Measurements from ENCODE around the gene CSNK2A3.

Gene CSNK2A3

DNA sequence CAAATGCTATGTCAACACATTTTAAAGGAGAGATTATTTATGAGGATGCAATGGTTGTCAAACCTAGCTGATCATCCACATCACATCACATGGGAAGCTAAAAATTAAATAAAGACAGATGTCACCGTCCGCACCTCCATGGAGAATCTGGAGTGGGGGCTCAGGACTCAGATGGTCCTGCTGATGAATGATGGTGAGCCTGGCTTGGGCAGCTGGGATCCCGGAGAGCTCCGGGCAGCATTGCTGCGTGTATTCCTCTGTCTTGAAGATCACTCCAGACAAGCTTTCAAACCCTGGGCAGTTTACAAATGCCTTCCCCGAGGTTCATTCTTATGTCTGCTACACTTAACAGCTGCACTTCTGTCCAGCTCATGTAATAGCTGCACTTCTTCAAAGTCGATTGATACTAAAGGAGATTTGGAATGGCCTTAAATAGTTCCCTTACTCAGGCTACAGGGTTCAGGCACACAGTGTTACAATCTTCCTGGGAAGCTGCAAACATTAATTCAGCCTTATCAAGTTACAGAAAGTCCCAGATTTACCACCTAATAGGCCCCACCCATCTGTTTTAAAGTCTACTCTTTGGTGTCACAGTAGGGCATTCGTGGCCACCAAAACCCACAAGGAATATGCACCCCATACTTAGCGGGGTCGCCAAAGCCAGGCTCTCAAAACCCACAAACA, 34.7 kb upstream of the CSNK2A3 start:
- no peak for DNase-seq (ENCODE audit: low spot score)
- no peak for TF ChIP-seq CTCF (IDR thresholded peaks at IDR 0.05)
- H3K4me3 ChIP-seq, result no peak overlapping the region

GRCh38 chr11:11387207-11387606, 34.2 kb upstream of the CSNK2A3 start:
- DNase-seq (ENCODE audit: low spot score), result no peak
- H3K27ac ChIP-seq, result no peak overlapping the region
- H3K4me3 ChIP-seq, result no peak overlapping the region
- no peak for TF ChIP-seq CTCF (IDR thresholded peaks at IDR 0.05)

More for the DNA sequence above, 34.7 kb upstream of the CSNK2A3 start:
- H3K27ac ChIP-seq, result no peak overlapping the region

DNA sequence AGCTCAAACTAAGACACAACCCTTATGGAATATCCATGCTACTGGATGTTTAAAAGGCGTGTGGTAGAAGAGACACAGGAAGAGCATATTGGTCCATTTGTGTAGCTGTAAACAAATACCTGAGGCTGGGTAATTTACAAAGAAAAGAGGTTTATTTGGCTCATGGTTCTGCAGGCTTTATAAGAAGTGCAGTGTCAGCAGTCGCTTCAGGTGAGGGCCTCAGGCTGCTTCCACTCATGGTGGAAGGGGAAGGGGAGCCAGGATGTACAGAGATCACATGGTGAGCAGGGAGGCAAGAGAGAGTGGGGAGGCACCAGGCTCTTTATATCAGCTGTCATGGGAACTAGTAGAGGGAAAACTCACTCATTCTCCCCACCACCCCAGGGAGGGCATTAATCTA, 31.8 kb upstream of the CSNK2A3 start:
- no peak overlapping the region for H3K4me3 ChIP-seq
- H3K27ac ChIP-seq, result no peak overlapping the region
- TF ChIP-seq CTCF (IDR thresholded peaks at IDR 0.05), result no peak
- no peak for DNase-seq (ENCODE audit: low spot score)

GRCh38 chr11:11383995-11384394, 30.9 kb upstream of the CSNK2A3 start:
- no peak for TF ChIP-seq CTCF (IDR thresholded peaks at IDR 0.05)
- Histone ChIP-seq H3K4me3 (no peak overlapping the region), H3K27ac (no peak overlapping the region)
- DNase-seq (ENCODE audit: low spot score), result no peak

DNA sequence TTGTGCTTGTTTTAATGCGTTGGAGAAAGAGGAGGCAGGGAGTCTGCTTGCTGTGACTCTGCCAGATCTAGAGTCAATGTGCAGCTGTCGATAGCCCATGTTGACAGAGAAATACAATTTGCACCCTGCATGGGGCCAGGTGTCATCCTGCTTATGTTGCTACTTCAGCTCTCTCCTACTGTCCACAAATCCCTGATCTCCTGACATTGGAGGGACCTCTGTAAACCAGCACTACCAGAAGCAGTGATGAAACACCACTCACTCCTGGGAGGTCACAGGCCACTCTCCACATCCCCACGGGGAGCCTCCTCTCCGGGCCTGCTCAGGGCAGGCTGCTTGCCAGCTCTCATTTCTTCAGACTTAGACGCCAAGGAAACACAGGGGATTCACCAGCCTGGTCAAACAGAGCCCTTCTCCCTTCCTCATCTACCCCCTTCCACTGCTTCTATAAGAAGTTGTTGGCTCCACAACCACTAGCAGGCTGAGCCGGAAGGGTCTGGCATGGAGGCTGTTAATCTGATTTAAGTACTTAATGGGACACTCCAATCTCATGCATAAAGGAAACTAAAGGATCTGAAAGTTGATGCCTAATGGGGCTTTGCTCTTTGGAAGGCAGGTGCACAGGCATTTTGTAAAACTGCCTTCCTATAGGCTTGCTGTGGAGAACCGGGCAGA, 29.9 kb upstream of the CSNK2A3 start:
- TF ChIP-seq CTCF (IDR thresholded peaks at IDR 0.05), result no peak
- no peak for DNase-seq (ENCODE audit: low spot score)
- Histone ChIP-seq H3K27ac (no peak overlapping the region), H3K4me3 (no peak overlapping the region)

- no peak for TF ChIP-seq CTCF (IDR thresholded peaks at IDR 0.05)
- Histone ChIP-seq H3K4me3 (no peak overlapping the region), H3K27ac (no peak overlapping the region)
- DNase-seq (ENCODE audit: low spot score), result no peak
Observed at GRCh38 chr11:11381471-11382105, 28.5 kb upstream of the CSNK2A3 start.
